A549 (cell line): ENCODE results near the gene TMEM119.

Experiments used
- CEBPB ChIP-seq, 2 experiments: fragments of >200 bp in 1 of 2; sonication (Bioruptor Twin) in 1 of 2; formaldehyde crosslinking in 1 of 2; IDR thresholded peaks; 2 replicates each; pipeline ENCODE4 v1.6.1; 2012 to 2016
- CTCF ChIP-seq: fragments of >200 bp; sonication (Bioruptor Twin); formaldehyde crosslinking; IDR thresholded peaks from 3 replicates; pipeline ENCODE4 v1.5.1; 2016
- EP300 ChIP-seq, 2 experiments: fragments of >200 bp; sonication (Bioruptor Twin); formaldehyde crosslinking; IDR thresholded peaks; 2 replicates in 1 of 2; 3 replicates in 1 of 2; pipeline ENCODE4 v1.6.1; 2016 to 2017
- MAFK ChIP-seq: fragments of 450-650 bp; IDR thresholded peaks from 2 replicates; pipeline ENCODE4 v1.6.1; 2014; ENCODE audit not compliant: partially characterized antibody
- NR3C1 ChIP-seq: fragments of >200 bp; sonication (Bioruptor Twin); formaldehyde crosslinking; IDR thresholded peaks from 3 replicates; pipeline ENCODE4 v1.6.1; 2017
- RCOR1 ChIP-seq: fragments of 150-350 bp; IDR thresholded peaks from 2 replicates; pipeline ENCODE4 v1.6.1; 2014; ENCODE audit warnings: antibody characterized with exemption, low read length, low read depth
- SREBF2 ChIP-seq: fragments of 450-650 bp; IDR thresholded peaks from 2 replicates; pipeline ENCODE4 v1.6.1; 2014; ENCODE audit warnings: mild to moderate bottlenecking, moderate library complexity
- ZC3H11A ChIP-seq: fragments of 450-650 bp; IDR thresholded peaks from 2 replicates; pipeline ENCODE4 v1.6.1; 2014; ENCODE audit warnings: antibody characterized with exemption, mild to moderate bottlenecking

- no peak for TF ChIP-seq SREBF2
- no peak for TF ChIP-seq CTCF
- no peak for TF ChIP-seq RCOR1
- TF ChIP-seq CEBPB (IDR thresholded peaks at IDR 0.05): no peak
- no peak for TF ChIP-seq EP300 (IDR thresholded peaks at IDR 0.05)
- TF ChIP-seq NR3C1: no peak
- no peak for TF ChIP-seq ZC3H11A
- no peak for TF ChIP-seq MAFK
Measured at GRCh38 chr12:108571609-108572165, 26.2 kb downstream of the TMEM119 start.
